ENCODE results near the gene GAK. TPM values are rescaled to one million over a fixed set of nuclear protein-coding genes. Genes with fewer than 3 reads are reported as not detected.

GAK gene
- total and polyA plus RNA-seq, 2 of the 4 experiments (the other 2 are of a cell fraction): 45.1 to 133 TPM

GRCh38 chr4:858041-858481 is 74.1 kb downstream of the GAK start:
- no peak overlapping the region for H4K91ac ChIP-seq (ENCODE audit: insufficient read depth, low read depth, low read length)
- no peak overlapping the region for H2BK120ac ChIP-seq (ENCODE audit: low read depth, low read length)
- no peak overlapping the region for H3K18ac ChIP-seq (ENCODE audit: low read depth, low read length)
- H3K23ac ChIP-seq (ENCODE audit: low read depth, low read length): no peak overlapping the region
- intact Hi-C loops (cut with micrococcal nuclease) (no loop called here), in situ Hi-C loops (cut with MboI; ENCODE audit: low sequenced_read_pairs) (no loop called here), dilution Hi-C loops (cut with HindIII; ENCODE audit: low sequenced_read_pairs, unreplicated experiment) (no loop called here)
- H2BK15ac ChIP-seq (ENCODE audit: low read depth, low read length): no peak overlapping the region
- no peak overlapping the region for H2AK9ac ChIP-seq (replicated peaks; ENCODE audit: low read depth, low read length, poor library complexity)
- WGBS, 2 experiments (ENCODE audit: extremely low coverage in 2 of 2, insufficient read length in 1 of 2): 100% methylated on average over 8 of the region's 17 CpGs; no CpG with 5 or more reads in 1 of the 2 experiments
- H3K56ac ChIP-seq (ENCODE audit: extremely low read depth, insufficient read depth, low read length): no peak overlapping the region
- H4K5ac ChIP-seq (ENCODE audit: low read depth, low read length): no peak overlapping the region
- POLR2A ChIA-PET (ENCODE audit: unreplicated experiment): no interaction called here
- H4K20me1 ChIP-seq (ENCODE audit: insufficient read depth, low read length): peaks cover 12% of the 10 kb centered on the region
- H3K4me1 ChIP-seq (ENCODE audit: control insufficient read depth, insufficient read depth, low read length): no peaks in the 10 kb centered on the region
- no peak overlapping the region for H4K8ac ChIP-seq (ENCODE audit: low read depth in 2 of 2, low read length in 2 of 2)
- DNase-seq (no peak), ATAC-seq (ENCODE audit: low read depth) (no peak)
- H3K36me3 ChIP-seq (ENCODE audit: control insufficient read depth, insufficient read depth, low read length): peaks cover 57% of the 10 kb centered on the region
- no peak overlapping the region for H3K4me2 ChIP-seq (ENCODE audit: low read depth, low read length)
- no peak overlapping the region for H2AFZ ChIP-seq (replicated peaks; ENCODE audit: low read length, poor library complexity)
- H2BK20ac ChIP-seq (ENCODE audit: low read depth, low read length): no peak overlapping the region
- no peak overlapping the region for H3K9ac ChIP-seq (ENCODE audit: low read depth, low read length)
- CTCF ChIA-PET: no interaction called here
- H2AK5ac ChIP-seq (ENCODE audit: low read depth, low read length): no peak overlapping the region
- TF ChIP-seq MAFK (IDR thresholded peaks at IDR 0.05; ENCODE audit: low read depth, low read length) (no peak), POLR2A (IDR thresholded peaks at IDR 0.05; ENCODE audit: low read depth, low read length) (no peak), BHLHE40 (IDR thresholded peaks at IDR 0.05; ENCODE audit: low read depth, low read length) (no peak), USF2 (IDR thresholded peaks at IDR 0.05; ENCODE audit: low read depth, low read length) (no peak), RFX5 (IDR thresholded peaks at IDR 0.05; ENCODE audit: low read depth, low read length) (no peak), SMC3 (IDR thresholded peaks at IDR 0.05; ENCODE audit: low read depth, low read length) (no peak), MXI1 (IDR thresholded peaks at IDR 0.05; ENCODE audit: borderline replicate concordance, low read depth, low read length) (no peak), FOS (IDR thresholded peaks at IDR 0.05; ENCODE audit: low read depth, low read length) (no peak), RCOR1 (IDR thresholded peaks at IDR 0.05; ENCODE audit: insufficient replicate concordance, low read length) (no peak), NFE2L2 (IDR thresholded peaks at IDR 0.05; ENCODE audit: low read depth, low read length) (no peak), CTCF (conservative IDR thresholded peaks at IDR 0.05; ENCODE audit: low read depth, low read length) (no peak), ELK1 (IDR thresholded peaks at IDR 0.05; ENCODE audit: borderline replicate concordance, low read depth, low read length) (no peak), CHD1 (IDR thresholded peaks at IDR 0.05; ENCODE audit: low read depth, low read length) (no peak), RAD21 (IDR thresholded peaks at IDR 0.05; ENCODE audit: low read length) (no peak), CEBPB (IDR thresholded peaks at IDR 0.05; ENCODE audit: low read depth, low read length) (no peak), MAZ (IDR thresholded peaks at IDR 0.05; ENCODE audit: borderline replicate concordance, low read depth, low read length) (no peak)
- no peak overlapping the region for H3K4ac ChIP-seq (ENCODE audit: low read depth, low read length)
- H3K4me3 ChIP-seq (ENCODE audit: insufficient read depth, low read depth, low read length): no peak overlapping the region
- H3K9me1 ChIP-seq (ENCODE audit: insufficient read depth, low read length): 0 out of 2 replicates have a peak, but pooled peaks cover 3% of the 10 kb centered on the region
- H3K14ac ChIP-seq (replicated peaks; ENCODE audit: low read depth, low read length): no peak overlapping the region
- peaks cover 0 to 11% of the 10 kb centered on the region in 2 experiments; a peak in 2 of 4 replicates for H3K79me1 ChIP-seq (ENCODE audit: low read depth in 1 of 2, low read length in 2 of 2)
- H3K27me3 ChIP-seq (ENCODE audit: control insufficient read depth, insufficient read depth, low read length): no peaks in the 10 kb centered on the region
- H3K9me3 ChIP-seq (ENCODE audit: control insufficient read depth, insufficient read depth, low read length): no peaks in the 10 kb centered on the region
- BruUV-seq (replicated peaks): TSS peak; percentile 20
- H3K27ac ChIP-seq (ENCODE audit: insufficient read depth, low read length): no peak overlapping the region
- H2BK5ac ChIP-seq (ENCODE audit: low read depth, low read length, poor library complexity, severe bottlenecking): no peak overlapping the region

All from IMR-90 (cell line).